AG09319 (cell line): ENCODE data around the gene TBL1X.

Experiments used
- DNase-seq: peaks from one replicate; pipeline ENCODE4 v3.0.0-alpha.2; 2010; ENCODE audit warnings: low read depth; ENCODE audit errors: extremely low read depth
- CTCF ChIP-seq: IDR thresholded peaks from 2 replicates; pipeline ENCODE4 v1.5.1; 2011; ENCODE audit warnings: low read depth, mild to moderate bottlenecking, inconsistent platforms, low read length, moderate library complexity

Gene TBL1X

GRCh38 chrX:9461087-9461486 lies 3.8 kb upstream of the TBL1X start:
- TF ChIP-seq CTCF = no peak
- DNase-seq = no peak

- TF ChIP-seq CTCF = no peak
- no peak for DNase-seq
These were observed 2.4 kb upstream of the TBL1X start for GRCh38 chrX:9462456-9462855.

- no peak for TF ChIP-seq CTCF
- DNase-seq = no peak
These were observed 694 bp downstream of the TBL1X start for GRCh38 chrX:9465380-9466123.

- no peak for DNase-seq
- TF ChIP-seq CTCF = no peak
These were observed 1.3 kb downstream of the TBL1X start for GRCh38 chrX:9466124-9466495.

GRCh38 chrX:9466736-9467135 lies 1.9 kb downstream of the TBL1X start:
- DNase-seq = no peak
- no peak for TF ChIP-seq CTCF

GRCh38 chrX:9467146-9467545 lies 2.3 kb downstream of the TBL1X start:
- no peak for TF ChIP-seq CTCF
- no peak for DNase-seq

- no peak for TF ChIP-seq CTCF
- DNase-seq = no peak
These were observed 2.9 kb downstream of the TBL1X start for GRCh38 chrX:9467751-9468150.
